GM23338 (cell line): ENCODE measurements around the gene RNF166. TPM values are rescaled to one million over a fixed set of nuclear protein-coding genes. Genes with fewer than 3 reads are reported as not detected.

ENCODE experiments used
- ATAC-seq: fragments of 200-7000 bp; cut with Tn5 transposase; 3 replicates; pipeline ENCODE4 v1.9.1; 2020
- DNase-seq: peaks from one replicate; pipeline ENCODE4 v3.0.0-alpha.2; 2015; ENCODE audit warnings: low spot score
- H2AFZ ChIP-seq: fragments of 200-600 bp; sonication (generic); 2 replicates; pipeline ENCODE4 v1.8.0; 2016; ENCODE audit warnings: antibody characterized with exemption, mild to moderate bottlenecking, moderate library complexity
- H3F3A ChIP-seq: fragments of 200-600 bp; sonication (generic); replicated peaks from 2 replicates; pipeline ENCODE4 v1.8.0; 2017; ENCODE audit warnings: antibody characterized with exemption, mixed run types, low read depth
- H3K27ac ChIP-seq: fragments of 200-600 bp; sonication (generic); 2 replicates; pipeline ENCODE4 v1.6.1; 2016; ENCODE audit warnings: low read depth
- H3K27me3 ChIP-seq: fragments of 200-600 bp; sonication (generic); 2 replicates; pipeline ENCODE4 v1.8.0; 2016; ENCODE audit warnings: mild to moderate bottlenecking, mixed run types, moderate library complexity; ENCODE audit not compliant: insufficient read depth
- H3K36me3 ChIP-seq: fragments of 200-600 bp; sonication (generic); 2 replicates; pipeline ENCODE4 v1.8.0; 2016; ENCODE audit warnings: mild to moderate bottlenecking; ENCODE audit not compliant: insufficient read depth
- H3K4me1 ChIP-seq: fragments of 200-600 bp; sonication (generic); 2 replicates; pipeline ENCODE4 v1.8.0; 2016; ENCODE audit warnings: mild to moderate bottlenecking, moderate library complexity; ENCODE audit not compliant: insufficient read depth
- H3K4me2 ChIP-seq: fragments of 200-600 bp; sonication (generic); 2 replicates; pipeline ENCODE4 v1.7.1; 2017; ENCODE audit warnings: mixed run types
- H3K4me3 ChIP-seq: fragments of 200-600 bp; sonication (generic); 2 replicates; pipeline ENCODE4 v1.6.1; 2016; ENCODE audit warnings: mixed run types
- H3K79me2 ChIP-seq: fragments of 200-600 bp; sonication (generic); replicated peaks from 2 replicates; pipeline ENCODE4 v1.8.0; 2017; ENCODE audit warnings: mild to moderate bottlenecking; ENCODE audit not compliant: insufficient read depth
- H3K9me2 ChIP-seq: fragments of 200-600 bp; sonication (generic); 2 replicates; pipeline ENCODE4 v1.8.0; 2017; ENCODE audit not compliant: insufficient read depth
- H4K20me1 ChIP-seq: fragments of 200-600 bp; sonication (generic); replicated peaks from 2 replicates; pipeline ENCODE4 v1.8.0; 2017; ENCODE audit warnings: mild to moderate bottlenecking; ENCODE audit not compliant: insufficient read depth
- H3K27ac Mint-ChIP-seq: 2 replicates; pipeline ENCODE4 v1.8.0; 2020; ENCODE audit warnings: inconsistent platforms, mild to moderate bottlenecking, moderate library complexity, mixed read lengths
- H3K27me3 Mint-ChIP-seq: 3 replicates; pipeline ENCODE4 v1.8.0; 2022; ENCODE audit warnings: low read depth, mild to moderate bottlenecking, moderate library complexity, mixed read lengths, inconsistent platforms; ENCODE audit not compliant: insufficient read depth, poor library complexity
- H3K36me3 Mint-ChIP-seq: 3 replicates; pipeline ENCODE4 v1.8.0; 2021; ENCODE audit warnings: low read depth, mild to moderate bottlenecking, inconsistent platforms, moderate library complexity, mixed read lengths
- H3K4me1 Mint-ChIP-seq: 3 replicates; pipeline ENCODE4 v1.8.0; 2020; ENCODE audit warnings: mild to moderate bottlenecking, inconsistent platforms, mixed read lengths
- H3K4me3 Mint-ChIP-seq: 3 replicates; pipeline ENCODE4 v1.8.0; 2021; ENCODE audit warnings: moderate library complexity, mild to moderate bottlenecking, inconsistent platforms, mixed read lengths
- H3K9me3 Mint-ChIP-seq: 3 replicates; pipeline ENCODE4 v1.8.0; 2020; ENCODE audit warnings: moderate library complexity, mild to moderate bottlenecking, inconsistent platforms, mixed read lengths
- CREB1 ChIP-seq: fragments of 250-450 bp; sonication (Bioruptor Pico); IDR thresholded peaks from 2 replicates; pipeline ENCODE4 v1.5.0; 2020; ENCODE audit warnings: low read depth, mild to moderate bottlenecking, moderate library complexity
- CTCF ChIP-seq, 2 experiments: fragments of 200-600 bp in 1 of 2; sonication (generic) in 1 of 2; conservative IDR thresholded peaks; 2 replicates each; pipeline versions ENCODE4 v1.5.1 to v1.6.1; 2016 to 2017; ENCODE audit warnings: antibody characterized with exemption in 2 of 2, low read depth in 2 of 2, mild to moderate bottlenecking in 2 of 2, moderate library complexity in 1 of 2
- ETS1 ChIP-seq: IDR thresholded peaks from 2 replicates; pipeline ENCODE4 v1.6.1; 2016; ENCODE audit warnings: antibody characterized with exemption
- EZH2 ChIP-seq: fragments of 200-600 bp; sonication (generic); IDR thresholded peaks from one replicate; pipeline ENCODE4 v1.8.0; 2017; ENCODE audit warnings: antibody characterized with exemption, mild to moderate bottlenecking, low read depth; ENCODE audit not compliant: unreplicated experiment
- EZH2phosphoT487 ChIP-seq: fragments of 200-600 bp; sonication (generic); IDR thresholded peaks from one replicate; pipeline ENCODE4 v1.8.1; 2018; ENCODE audit warnings: antibody characterized with exemption; ENCODE audit not compliant: unreplicated experiment
- JUNB ChIP-seq: IDR thresholded peaks from one replicate; pipeline ENCODE4 v1.6.1; 2016; ENCODE audit warnings: antibody characterized with exemption; ENCODE audit not compliant: unreplicated experiment
- NANOG ChIP-seq: IDR thresholded peaks from 2 replicates; pipeline ENCODE4 v1.6.1; 2016; ENCODE audit warnings: antibody characterized with exemption, borderline replicate concordance
- POLR2AphosphoS5 ChIP-seq: IDR thresholded peaks from 2 replicates; pipeline ENCODE4 v1.6.1; 2016; ENCODE audit warnings: antibody characterized with exemption, low read depth
- REST ChIP-seq: IDR thresholded peaks from one replicate; pipeline ENCODE4 v1.6.1; 2018; ENCODE audit warnings: antibody characterized with exemption; ENCODE audit not compliant: unreplicated experiment
- STAT1 ChIP-seq: IDR thresholded peaks from one replicate; pipeline ENCODE4 v1.6.1; 2016; ENCODE audit warnings: antibody characterized with exemption; ENCODE audit not compliant: unreplicated experiment
- ZNF114 ChIP-seq: fragments of 250-450 bp; sonication (Bioruptor Pico); IDR thresholded peaks from 2 replicates; pipeline ENCODE4 v1.5.0; 2020; ENCODE audit warnings: mild to moderate bottlenecking, moderate library complexity
- ZNF331 ChIP-seq: fragments of 250-450 bp; sonication (Bioruptor Pico); IDR thresholded peaks from 2 replicates; pipeline ENCODE4 v1.5.0; 2020; ENCODE audit warnings: low read depth, mild to moderate bottlenecking, moderate library complexity
- ZNF462 ChIP-seq: fragments of 250-450 bp; sonication (Bioruptor Pico); IDR thresholded peaks from 2 replicates; pipeline ENCODE4 v1.5.0; 2020; ENCODE audit warnings: mild to moderate bottlenecking, moderate library complexity
- polyA plus RNA-seq: library from polyadenylated mRNA; unstranded; fragments of >200 nt; fragmentation: Nextera tagmentation; extraction: Ambion mirVana; gene quantifications from 2 replicates; pipeline ENCODE4 v1.2.1, GENCODE V29; 2016
- total RNA-seq: library from RNA; depleted of rRNA; stranded (reverse); fragments of >200 nt; shearing (Covaris generic); gene quantifications from 2 replicates; pipeline ENCODE4 v1.2.3, GENCODE V29; 2014

Gene RNF166
- total and polyA plus RNA-seq, 2 experiments from 2014 or later: 24.9 to 43.4 TPM

GRCh38 chr16:88720396-88720970 is 14.3 kb upstream of the RNF166 start (continued):
- no peak for TF ChIP-seq ZNF462 (CRISPR knock-in tag)
- TF ChIP-seq CREB1: no peak
- no peak for TF ChIP-seq JUNB
- no peak for TF ChIP-seq STAT1
- TF ChIP-seq CTCF (conservative IDR thresholded peaks at IDR 0.05; ENCODE audit: low read depth in 2 of 2): no peak
- no peak for TF ChIP-seq ZNF114 (CRISPR knock-in tag)

- Histone ChIP-seq H3K4me1 (no peaks in the 10 kb centered on the region), H2AFZ (no peak overlapping the region), H3K9me2 (no peaks in the 10 kb centered on the region), H3K4me2 (no peak overlapping the region), H3F3A (no peaks in the 10 kb centered on the region), H3K36me3 (no peaks in the 10 kb centered on the region), H4K20me1 (no peaks in the 10 kb centered on the region), H3K27ac (no peak overlapping the region), H3K79me2 (no peaks in the 10 kb centered on the region), H3K4me3 (no peak overlapping the region), H3K27me3 (no peaks in the 10 kb centered on the region)
- Mint-ChIP-seq H3K4me1 (no peaks in the 10 kb centered on the region), H3K27ac (no peak overlapping the region), H3K36me3 (peaks cover 34% of the 10 kb centered on the region), H3K4me3 (no peak overlapping the region), H3K27me3 (peaks cover 15% of the 10 kb centered on the region), H3K9me3 (no peaks in the 10 kb centered on the region)
- DNase-seq: no peak
- no peak for ATAC-seq
- TF ChIP-seq ETS1 (no peak), REST (no peak), JUNB (no peak), ZNF331 (CRISPR knock-in tag) (no peak), ZNF114 (CRISPR knock-in tag) (no peak), CREB1 (no peak), NANOG (no peak), EZH2phosphoT487 (no peak), EZH2 (no peak), POLR2AphosphoS5 (no peak)
These were observed 13.7 kb upstream of the RNF166 start for GRCh38 chr16:88719933-88720296.
